ENCODE measurements around the gene STK24. TPM values are rescaled to one million over a fixed set of nuclear protein-coding genes. Genes with fewer than 3 reads are reported as not detected.

Gene STK24
- total and polyA plus RNA-seq, 2 of the 8 experiments (the other 6 are each of a cell fraction or from before 2014, with no cell fraction given), result 62.8 to 143 TPM

DNA sequence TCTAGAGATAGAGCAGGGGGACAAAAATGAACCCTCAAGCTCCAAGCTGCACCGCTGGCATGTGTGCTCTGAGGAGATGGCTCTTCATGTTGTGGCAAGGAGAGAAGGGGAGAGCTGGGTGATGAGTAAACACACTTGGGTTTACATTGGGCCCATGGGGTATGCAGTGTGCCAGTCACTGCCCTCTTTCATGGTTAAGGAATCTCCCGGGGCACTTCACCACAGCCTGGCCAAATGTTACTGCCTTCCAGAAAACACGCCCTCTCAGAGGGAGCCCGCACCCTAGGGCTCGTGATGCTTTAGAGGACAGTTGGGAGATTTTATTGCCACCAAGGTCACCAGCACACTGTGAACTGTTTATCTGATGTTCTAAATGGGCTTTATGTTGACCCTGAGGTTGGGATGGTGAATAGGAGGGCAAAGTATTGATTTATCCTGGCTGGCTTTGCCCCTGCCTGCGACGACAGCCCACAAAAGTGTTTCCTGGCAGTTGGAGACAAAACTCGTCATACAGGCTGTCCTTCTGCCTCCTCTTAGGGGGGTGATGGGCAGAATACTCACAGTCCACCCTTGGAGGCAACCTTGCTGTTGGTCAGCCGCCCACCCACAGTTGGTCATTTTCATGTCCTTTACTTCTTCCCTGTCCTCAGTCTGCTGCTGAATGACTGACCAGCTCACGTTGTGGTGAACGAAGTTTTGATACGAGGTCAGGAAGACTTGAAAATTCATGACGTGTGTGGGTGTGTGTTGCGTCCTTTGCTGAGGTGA lies 156.9 kb downstream of the STK24 start (continued):
- TF ChIP-seq SIN3A (conservative IDR thresholded peaks at IDR 0.05 in 1 of 2, IDR thresholded peaks at IDR 0.05 in 1 of 2; ENCODE audit: low read depth in 1 of 2, low read length in 2 of 2) (no peak), NANOG (IDR thresholded peaks at IDR 0.05; ENCODE audit: insufficient read depth, low read depth, low read length, poor library complexity, severe bottlenecking) (no peak), CHD2 (IDR thresholded peaks at IDR 0.05; ENCODE audit: low read length) (no peak)
- TF ChIP-seq, protein P1, sequence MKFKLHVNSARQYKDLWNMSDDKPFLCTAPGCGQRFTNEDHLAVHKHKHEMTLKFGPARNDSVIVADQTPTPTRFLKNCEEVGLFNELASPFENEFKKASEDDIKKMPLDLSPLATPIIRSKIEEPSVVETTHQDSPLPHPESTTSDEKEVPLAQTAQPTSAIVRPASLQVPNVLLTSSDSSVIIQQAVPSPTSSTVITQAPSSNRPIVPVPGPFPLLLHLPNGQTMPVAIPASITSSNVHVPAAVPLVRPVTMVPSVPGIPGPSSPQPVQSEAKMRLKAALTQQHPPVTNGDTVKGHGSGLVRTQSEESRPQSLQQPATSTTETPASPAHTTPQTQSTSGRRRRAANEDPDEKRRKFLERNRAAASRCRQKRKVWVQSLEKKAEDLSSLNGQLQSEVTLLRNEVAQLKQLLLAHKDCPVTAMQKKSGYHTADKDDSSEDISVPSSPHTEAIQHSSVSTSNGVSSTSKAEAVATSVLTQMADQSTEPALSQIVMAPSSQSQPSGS (IDR thresholded peaks at IDR 0.05; ENCODE audit: low read length), result no peak
